Cardiac muscle cell (in vitro differentiated cells and primary cell): ENCODE data around the gene ATL1. TPM values are rescaled to one million over a fixed set of nuclear protein-coding genes. Genes with fewer than 3 reads are reported as not detected.
"Not testable (repeated sequence)": the region's sequence is repeated elsewhere in the genome, so short reads cannot be mapped to it uniquely, and the experiment has no call there.

ENCODE experiments used
- DNase-seq, 2 donors: peaks; one replicate each; pipeline versions ENCODE4 v3.0.0 to v3.0.0-alpha.2; 2010 to 2017; ENCODE audit warnings: low read depth in 1 of 2, low spot score in 1 of 2
- H3K27ac ChIP-seq: fragments of 200-600 bp; sonication (generic); 2 replicates; pipeline ENCODE4 v1.5.1; 2016
- H3K27me3 ChIP-seq: fragments of 200-600 bp; sonication (generic); 2 replicates; pipeline ENCODE4 v1.6.0; 2016; ENCODE audit warnings: control low read depth
- H3K36me3 ChIP-seq: fragments of 200-600 bp; sonication (generic); 2 replicates; pipeline ENCODE4 v1.5.1; 2016; ENCODE audit warnings: control low read depth
- H3K4me1 ChIP-seq: fragments of 200-600 bp; sonication (generic); 2 replicates; pipeline ENCODE4 v1.8.1; 2017; ENCODE audit warnings: low read depth, mild to moderate bottlenecking, mixed run types
- H3K4me3 ChIP-seq: fragments of 200-600 bp; sonication (generic); 2 replicates; pipeline ENCODE4 v1.5.1; 2016; ENCODE audit warnings: mild to moderate bottlenecking
- H3K9me3 ChIP-seq: fragments of 200-600 bp; sonication (generic); 2 replicates; pipeline ENCODE4 v1.5.1; 2017; ENCODE audit warnings: low read depth, mild to moderate bottlenecking, control low read depth
- polyA plus RNA-seq: library from polyadenylated mRNA; unstranded; fragments of >200 nt; fragmentation: Nextera tagmentation; extraction: Ambion mirVana; gene quantifications from 2 replicates; pipeline ENCODE4 v1.2.1, GENCODE V29; 2016
- total RNA-seq: library from RNA; depleted of rRNA; stranded (reverse); fragments of >200 nt; gene quantifications from 2 replicates; pipeline ENCODE4 v1.2.3, GENCODE V29; 2016
- TF ChIP-seq, protein P1 (sequence below): IDR thresholded peaks from 2 replicates; pipeline ENCODE4 v1.5.1; 2012; ENCODE audit warnings: low read depth, mild to moderate bottlenecking, low read length

ATL1 gene
- total and polyA plus RNA-seq, 2 experiments from 2014 or later = 0.39 to 3.3 TPM

DNA sequence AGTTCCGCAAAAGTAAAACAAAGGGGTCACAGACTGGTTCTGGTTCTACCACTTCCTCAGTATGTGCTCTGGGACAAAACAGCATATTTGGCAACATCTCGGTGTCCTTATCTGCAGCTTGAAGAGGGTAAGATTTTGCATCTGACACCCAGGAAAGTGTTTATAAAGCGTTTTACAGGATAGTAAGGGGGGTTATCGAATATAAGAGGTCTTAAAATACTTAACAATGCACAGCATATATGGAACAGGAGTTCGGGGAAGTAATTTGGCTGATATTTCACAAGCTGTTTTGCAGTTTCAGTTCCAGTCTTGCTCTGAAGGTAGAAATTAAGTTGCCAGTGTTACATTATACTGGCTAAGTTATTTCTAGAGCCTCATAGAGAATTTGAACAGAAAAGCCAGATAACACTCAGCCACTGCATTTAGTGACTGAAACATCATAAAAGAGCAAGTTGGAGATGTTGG, 26.7 kb upstream of the ATL1 start:
- Histone ChIP-seq H3K4me1 (peaks cover 19% of the 10 kb centered on the region), H3K27ac (no peak overlapping the region), H3K9me3 (no peaks in the 10 kb centered on the region), H3K4me3 (no peak overlapping the region), H3K27me3 (peaks cover 3% of the 10 kb centered on the region), H3K36me3 (no peaks in the 10 kb centered on the region)
- TF ChIP-seq, protein P1, sequence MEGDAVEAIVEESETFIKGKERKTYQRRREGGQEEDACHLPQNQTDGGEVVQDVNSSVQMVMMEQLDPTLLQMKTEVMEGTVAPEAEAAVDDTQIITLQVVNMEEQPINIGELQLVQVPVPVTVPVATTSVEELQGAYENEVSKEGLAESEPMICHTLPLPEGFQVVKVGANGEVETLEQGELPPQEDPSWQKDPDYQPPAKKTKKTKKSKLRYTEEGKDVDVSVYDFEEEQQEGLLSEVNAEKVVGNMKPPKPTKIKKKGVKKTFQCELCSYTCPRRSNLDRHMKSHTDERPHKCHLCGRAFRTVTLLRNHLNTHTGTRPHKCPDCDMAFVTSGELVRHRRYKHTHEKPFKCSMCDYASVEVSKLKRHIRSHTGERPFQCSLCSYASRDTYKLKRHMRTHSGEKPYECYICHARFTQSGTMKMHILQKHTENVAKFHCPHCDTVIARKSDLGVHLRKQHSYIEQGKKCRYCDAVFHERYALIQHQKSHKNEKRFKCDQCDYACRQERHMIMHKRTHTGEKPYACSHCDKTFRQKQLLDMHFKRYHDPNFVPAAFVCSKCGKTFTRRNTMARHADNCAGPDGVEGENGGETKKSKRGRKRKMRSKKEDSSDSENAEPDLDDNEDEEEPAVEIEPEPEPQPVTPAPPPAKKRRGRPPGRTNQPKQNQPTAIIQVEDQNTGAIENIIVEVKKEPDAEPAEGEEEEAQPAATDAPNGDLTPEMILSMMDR = no peak
- no peak for DNase-seq

DNA sequence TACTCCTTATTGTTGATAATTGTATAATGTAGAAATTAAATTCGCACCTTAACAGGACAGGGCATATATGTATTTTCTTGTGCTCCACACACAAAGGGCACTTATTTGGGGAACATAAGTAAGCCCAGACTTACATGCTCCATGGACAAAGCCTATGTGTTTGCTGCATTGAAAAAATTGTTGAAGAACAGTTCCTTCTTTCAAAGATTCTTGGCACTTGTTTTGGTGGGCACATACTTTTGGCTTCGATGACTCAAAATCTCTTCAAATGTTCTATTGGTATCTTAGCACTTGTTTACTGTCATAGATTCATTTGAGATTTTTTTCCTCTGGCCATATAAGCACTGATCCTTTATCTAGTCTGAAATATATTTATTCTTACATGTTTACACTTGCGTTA, 26.1 kb upstream of the ATL1 start:
- H3K4me3 ChIP-seq = no peak overlapping the region

DNA sequence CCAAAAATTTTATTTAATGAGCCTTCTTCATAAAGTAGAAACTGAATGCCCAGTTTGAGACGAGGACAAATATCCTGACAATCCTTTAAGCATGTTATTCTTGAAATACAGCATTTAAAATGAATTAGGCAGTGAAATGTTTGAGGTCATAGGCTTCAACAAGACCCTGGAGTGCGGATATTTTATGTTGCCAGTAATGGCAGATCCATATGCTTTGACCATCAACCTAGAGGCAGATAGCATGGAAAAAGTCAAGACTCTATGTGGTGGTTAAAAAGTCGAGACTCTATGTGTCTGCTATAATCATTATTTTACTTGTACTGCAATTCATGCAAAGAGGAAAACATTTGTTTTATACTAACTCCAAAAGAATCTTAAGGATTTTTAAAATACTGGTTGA, 25.5 kb upstream of the ATL1 start:
- Histone ChIP-seq H3K36me3 (no peaks in the 10 kb centered on the region), H3K27me3 (peaks cover 3% of the 10 kb centered on the region), H3K9me3 (no peaks in the 10 kb centered on the region), H3K27ac (no peak overlapping the region), H3K4me3 (no peak overlapping the region), H3K4me1 (peaks cover 19% of the 10 kb centered on the region)
- DNase-seq = no peak
- TF ChIP-seq, protein P1 = no peak

More for the DNA sequence above, 26.1 kb upstream of the ATL1 start:
- DNase-seq = no peak
- no peaks in the 10 kb centered on the region for H3K36me3 ChIP-seq
- no peaks in the 10 kb centered on the region for H3K9me3 ChIP-seq
- H3K27me3 ChIP-seq = peaks cover 3% of the 10 kb centered on the region
- peaks cover 19% of the 10 kb centered on the region for H3K4me1 ChIP-seq
- no peak overlapping the region for H3K27ac ChIP-seq
- TF ChIP-seq, protein P1 = no peak

DNA sequence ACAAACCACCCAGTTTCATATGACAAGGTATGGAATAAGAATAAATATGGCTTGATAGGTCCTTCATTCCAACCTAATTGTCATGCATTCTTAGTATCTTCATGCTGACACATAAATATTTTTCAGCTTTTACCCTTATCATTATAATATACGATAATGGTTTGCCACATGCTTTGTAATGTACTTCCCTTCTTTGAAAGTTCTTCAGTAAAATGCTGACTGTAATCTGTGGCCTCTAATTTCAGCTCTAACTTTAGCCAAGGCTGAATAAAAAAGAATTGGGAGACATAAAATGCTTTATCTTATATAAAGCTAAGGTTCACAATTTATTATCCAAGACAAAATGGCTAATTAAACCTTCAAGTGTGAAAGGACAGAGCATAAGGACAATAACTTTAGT, 24.9 kb upstream of the ATL1 start:
- Histone ChIP-seq H3K36me3 (no peaks in the 10 kb centered on the region), H3K4me1 (peaks cover 18% of the 10 kb centered on the region), H3K4me3 (no peak overlapping the region), H3K27ac (no peak overlapping the region), H3K27me3 (peaks cover 3% of the 10 kb centered on the region), H3K9me3 (no peaks in the 10 kb centered on the region)
- TF ChIP-seq, protein P1 = no peak
- no peak for DNase-seq

DNA sequence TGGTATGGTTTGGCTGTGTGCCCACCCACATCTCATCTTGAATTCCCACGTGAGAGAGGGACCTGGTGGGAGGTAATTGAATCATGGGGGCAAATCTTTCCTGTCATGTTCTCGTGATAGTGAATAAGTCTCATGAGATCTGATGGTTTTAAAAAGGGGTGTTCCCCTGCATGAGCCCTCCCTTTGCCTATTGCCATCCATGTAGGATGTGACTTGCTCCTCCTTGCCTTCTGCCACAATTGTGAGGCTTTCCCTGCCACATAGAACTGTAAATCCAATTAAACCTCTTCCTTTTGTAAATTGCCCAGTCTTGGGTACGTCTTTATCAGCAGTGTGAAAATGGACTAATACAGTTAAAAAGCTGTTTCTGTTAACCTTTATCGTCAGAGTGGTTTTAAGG, 21.9 kb upstream of the ATL1 start:
- not testable (repeated sequence) for H3K4me1 ChIP-seq, H3K4me3 ChIP-seq, H3K36me3 ChIP-seq, H3K9me3 ChIP-seq, DNase-seq, H3K27ac ChIP-seq, H3K27me3 ChIP-seq

DNA sequence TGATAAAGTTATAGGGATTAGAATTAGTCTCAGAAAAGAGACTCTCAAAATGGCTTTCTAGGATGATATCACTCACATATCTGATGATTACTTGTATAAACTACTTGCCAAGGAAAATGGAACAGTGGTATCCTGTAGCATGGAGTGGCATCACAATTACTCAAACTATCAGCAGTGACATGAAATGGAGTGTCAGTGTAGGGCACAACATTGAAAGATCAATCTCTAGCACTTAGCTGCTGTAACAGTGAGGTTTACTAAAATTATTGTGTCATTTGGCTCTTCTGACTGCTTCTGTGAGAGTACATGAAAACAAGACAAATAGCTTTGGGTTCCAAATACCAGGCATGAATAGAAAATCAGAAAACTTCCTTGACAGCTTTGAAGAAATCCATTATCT, 20.9 kb upstream of the ATL1 start:
- Histone ChIP-seq H3K27me3 (peaks cover 3% of the 10 kb centered on the region), H3K9me3 (no peaks in the 10 kb centered on the region), H3K27ac (no peak overlapping the region), H3K36me3 (no peaks in the 10 kb centered on the region), H3K4me3 (no peak overlapping the region), H3K4me1 (no peaks in the 10 kb centered on the region)
- no peak for DNase-seq
- TF ChIP-seq, protein P1 = no peak
